Stimulated activated CD4-positive, alpha-beta T cell treated with anti-CD3 and anti-CD28 coated beads, Interleukin-4, amount 100 ng/mL, for 1 hour (primary cell): ENCODE data around the gene CARD16.
A peak's percentile ranks its signal among the peaks of the same experiment; 100 is the strongest.
"Not testable (repeated sequence)": the region's sequence is repeated elsewhere in the genome, so short reads cannot be mapped to it uniquely, and the experiment has no call there.

ENCODE experiments used
- DNase-seq: peaks from one replicate; pipeline ENCODE4 v3.0.0-alpha.2; 2020

Gene CARD16

DNA sequence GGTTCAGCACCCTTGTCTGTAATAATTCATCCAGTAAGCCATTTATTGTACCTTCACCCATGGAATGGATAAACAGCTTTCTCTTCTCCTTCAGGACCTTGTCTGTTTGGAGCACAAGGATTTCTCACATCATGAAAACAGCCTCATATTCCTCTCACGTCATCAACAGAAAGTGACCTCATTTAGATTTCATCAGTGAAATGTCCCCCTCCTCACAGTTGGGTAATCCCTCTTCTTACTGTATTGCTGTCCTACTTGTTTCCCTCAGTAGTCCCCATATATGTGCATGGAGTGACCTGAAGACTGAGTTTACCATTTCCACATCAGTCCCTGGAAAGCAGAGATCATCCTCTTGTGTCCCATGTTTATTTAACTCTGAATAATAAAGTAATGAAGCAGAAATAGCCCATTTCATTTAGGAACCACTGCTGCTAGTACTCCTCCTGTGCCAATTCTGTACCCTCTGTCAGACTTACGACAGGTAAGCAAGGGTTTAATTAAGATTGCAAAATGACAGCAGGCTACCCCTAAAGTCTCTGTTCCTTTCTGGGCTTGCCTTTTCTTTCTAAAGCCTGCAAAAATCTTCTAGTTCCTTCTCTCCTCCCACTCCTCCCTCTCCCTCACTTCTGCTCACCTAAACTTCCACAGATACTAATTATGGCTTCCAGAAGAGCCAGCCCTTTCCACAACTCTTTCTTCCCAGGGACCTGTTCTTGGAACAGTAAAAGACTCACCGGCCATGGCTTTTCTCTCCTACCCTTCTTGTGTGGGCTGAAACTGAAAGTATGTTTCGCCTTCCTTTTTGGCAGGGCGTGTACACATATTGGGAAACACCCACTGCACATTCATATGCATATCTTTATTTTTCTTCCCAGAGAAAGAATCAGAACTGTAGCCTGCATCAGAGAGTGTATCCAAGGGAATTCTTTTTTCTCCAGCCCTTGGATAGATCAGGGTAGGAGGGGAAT lies at the start of gene CARD16:
Gene CARD16, minus strand, starts transcription at position 779 of the 968 bp plus-strand sequence. Its CDS starts 38 bp downstream, at position 741.
- DNase-seq, result peak; percentile 3

DNA sequence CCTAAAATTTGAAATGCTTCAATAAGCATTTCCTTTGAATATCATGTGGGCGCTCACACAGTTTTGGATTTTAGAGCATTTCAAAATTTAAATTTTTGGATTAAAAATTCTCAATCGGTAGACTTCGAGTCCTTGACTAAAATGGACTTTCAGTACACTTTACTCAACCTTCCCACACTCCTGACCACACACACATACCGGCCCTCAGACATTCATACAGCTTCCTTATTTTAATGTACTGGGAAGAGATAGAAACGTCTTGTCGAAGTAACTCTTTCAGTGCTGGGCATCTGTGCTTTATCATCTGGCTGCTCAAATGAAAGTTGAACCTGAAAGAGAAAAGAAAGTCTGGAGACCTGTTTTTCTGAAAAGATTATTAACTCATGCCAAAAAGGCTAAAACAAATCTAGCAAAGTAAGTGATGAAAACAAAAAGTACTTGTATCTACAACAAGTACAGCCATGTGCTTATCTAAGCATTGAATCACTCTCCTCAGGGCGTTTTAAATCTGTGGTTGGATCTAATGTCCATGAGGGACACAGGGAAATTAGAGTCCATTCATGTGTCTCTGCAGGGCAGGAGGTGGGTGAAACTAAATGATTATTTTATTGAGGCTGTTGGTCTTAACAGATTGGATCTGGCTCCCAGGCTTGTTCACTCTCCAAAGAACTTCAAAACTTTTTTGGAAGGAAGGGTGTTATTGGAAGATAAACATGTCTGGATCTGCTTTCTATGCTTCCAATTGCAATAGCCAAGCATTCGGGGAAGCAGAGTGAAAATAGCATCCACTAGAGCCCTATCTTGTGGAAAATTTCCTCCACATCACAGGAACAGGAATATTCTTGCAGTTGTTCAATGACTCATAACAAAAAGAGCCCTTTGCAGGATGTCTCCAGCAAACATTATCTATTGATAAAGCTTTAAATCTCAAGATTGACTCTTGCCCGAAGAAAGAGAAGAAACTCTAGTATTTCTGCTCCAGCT lies 47.4 kb upstream of the CARD16 start:
- DNase-seq, result no peak

DNA sequence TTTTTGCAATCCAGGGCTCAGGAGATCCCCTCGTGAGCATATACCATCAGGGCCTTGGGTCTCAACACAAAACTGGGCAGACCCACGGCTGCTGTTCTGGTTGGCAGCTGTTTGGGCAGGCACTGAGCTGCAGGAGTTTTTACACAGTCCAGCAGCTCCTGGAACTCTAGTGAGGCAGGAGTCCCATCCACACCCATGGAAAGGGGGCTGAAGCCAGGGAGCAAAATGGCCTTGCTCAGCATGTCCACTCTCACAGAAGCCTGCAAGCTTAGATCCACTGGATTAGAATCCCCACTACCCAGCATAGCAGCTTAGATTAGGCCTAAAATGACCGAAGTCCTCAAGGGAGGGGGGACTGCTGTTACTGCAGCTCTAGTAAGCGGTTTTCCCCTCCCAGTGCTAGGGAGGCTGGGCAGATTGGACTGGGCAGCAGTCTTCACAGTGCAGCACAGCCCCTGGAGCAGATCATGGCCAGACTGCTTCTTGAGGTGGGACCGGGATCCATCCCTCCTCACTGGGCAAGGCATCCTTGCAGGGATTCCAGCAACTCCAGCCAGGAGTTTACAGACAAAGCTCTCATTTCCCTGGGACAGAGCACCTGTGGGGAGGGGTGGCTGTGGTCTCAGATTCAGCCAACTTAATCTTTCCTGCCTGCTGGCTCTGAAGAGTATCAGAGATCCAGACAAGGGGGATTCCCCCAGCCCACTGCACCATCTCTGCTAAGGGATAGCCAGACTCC lies 36.4 kb upstream of the CARD16 start:
- no peak for DNase-seq

DNA sequence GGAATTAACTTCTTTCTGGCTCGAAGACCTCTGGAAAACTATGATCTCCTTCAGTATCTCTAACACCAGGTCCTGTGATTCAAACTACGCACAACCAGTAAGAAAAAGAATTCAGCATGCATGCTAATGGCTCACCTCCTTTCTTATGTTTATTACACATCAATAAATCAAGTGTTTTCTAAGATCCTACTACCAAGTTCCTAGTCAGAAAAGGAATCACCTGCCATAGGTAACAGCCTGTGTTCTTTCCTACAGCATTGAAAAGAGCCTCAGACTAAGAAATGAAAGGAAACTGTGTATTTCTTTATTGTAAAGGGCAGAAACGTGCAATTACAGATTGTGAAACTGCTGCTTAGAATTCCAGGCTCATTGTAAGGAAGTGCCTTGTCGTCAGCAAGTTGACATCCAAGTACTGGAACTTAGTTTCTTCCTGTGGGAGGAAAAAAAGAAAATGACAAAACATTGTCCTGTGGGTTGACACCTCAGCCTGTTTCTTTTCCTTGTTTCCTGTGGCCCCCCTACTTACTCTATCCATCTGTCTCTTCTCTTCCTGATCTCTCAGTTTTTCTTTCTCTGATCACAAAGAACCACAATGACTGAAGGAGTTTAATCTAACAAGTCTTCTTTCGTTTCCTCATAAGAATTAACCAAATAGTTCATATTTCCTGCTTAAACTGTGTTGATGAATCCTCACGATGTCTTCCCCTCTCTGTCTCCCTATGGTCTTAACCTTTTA lies 35.2 kb upstream of the CARD16 start:
- not testable (repeated sequence) for DNase-seq

DNA sequence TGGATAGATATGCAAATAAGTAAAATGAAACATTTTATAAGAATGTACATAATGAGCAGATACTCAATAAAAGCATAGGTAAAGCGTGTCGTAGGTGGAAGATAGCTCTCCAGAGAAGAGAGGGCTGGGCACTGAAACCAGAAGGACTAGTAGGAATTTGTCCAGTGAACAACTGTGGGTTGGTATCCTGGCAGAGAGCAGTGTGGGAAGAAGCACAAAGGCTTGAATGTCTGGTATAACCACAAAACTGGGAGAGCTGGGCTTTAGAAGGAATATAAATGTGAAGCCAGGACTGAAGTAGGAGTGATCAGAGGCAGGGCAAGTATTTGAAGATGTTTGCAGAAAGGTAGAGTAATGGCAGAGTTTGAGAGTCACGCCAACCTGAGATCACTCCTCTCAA lies 33.1 kb upstream of the CARD16 start:
- DNase-seq, result no peak

DNA sequence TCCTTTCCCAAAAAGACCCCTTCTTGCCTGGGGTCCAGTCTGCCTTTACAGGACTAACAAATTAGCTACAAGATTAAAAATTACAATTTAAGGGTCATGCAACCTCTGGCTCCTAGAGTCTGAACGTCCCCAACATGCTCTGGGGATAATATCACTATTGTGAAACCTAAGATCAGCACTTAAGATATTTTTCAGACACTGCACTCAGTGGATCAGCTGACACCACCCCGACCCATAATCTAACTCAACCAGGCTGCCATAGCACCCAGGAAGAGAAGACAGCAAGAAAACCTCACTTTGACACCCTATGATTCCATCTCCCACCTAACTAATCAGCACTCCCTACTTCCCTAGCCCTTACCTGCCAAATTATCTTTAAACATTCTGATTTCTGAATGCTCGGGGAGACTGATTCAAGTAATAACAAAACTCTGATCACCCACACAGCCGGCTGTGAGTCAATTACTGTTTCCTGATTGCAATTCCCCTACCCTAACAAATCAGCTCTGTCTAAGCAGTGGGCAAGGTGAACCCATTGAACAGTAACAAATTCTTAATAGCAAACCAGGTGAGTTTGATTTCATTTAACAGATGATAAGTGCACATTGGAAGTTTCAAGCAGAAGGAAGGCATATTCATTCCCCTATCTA lies 32.1 kb upstream of the CARD16 start:
- peak; percentile 22 for DNase-seq

DNA sequence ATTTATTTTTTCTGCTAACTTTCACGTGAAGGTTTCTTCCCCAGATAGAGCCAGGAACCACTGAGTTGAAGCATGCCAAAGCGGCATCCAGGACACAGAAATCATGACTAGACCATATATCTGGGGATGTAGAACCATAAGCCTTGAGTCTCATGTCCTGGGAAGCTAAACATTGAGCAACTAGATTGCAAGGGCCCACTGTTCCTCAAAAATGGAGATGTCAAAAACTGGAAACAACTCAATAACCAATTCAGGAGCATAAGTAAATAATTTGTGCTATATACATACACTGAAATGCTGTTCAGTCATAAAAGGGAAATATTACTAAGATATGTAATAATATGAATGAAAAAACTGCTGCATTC lies 29.0 kb upstream of the CARD16 start:
- DNase-seq, result no peak

DNA sequence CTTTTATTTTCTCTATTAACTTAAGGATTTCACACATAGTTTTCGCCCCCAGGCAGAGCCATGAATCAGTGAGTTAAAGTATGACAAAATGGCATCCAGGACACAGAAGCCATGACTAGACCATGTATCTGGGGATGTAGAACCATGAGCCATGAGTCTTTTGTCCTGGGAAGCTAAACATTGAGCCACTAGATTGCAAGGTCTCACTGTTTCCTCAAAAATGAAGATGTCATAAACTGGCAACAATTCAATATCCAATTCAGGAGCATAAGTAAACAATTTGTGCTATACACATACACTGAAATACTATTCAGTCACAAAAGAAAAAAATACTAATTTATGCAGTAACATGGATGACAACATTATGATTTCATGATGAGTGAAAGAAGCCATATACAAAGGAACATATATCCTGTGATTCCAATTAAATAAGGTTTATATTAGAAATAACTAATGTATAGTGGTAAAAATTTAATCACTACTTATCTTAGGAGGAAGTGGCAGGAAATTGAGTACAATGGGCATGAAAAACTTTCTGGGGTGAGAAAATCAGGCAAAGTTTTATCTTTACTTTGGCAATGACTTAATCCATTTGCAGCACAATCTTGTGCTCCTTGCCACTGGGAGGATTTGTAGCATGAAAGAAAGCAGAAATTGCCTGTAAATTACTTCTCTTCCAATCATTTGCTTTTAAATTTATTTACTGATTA lies 28.5 kb upstream of the CARD16 start:
- DNase-seq, result no peak

DNA sequence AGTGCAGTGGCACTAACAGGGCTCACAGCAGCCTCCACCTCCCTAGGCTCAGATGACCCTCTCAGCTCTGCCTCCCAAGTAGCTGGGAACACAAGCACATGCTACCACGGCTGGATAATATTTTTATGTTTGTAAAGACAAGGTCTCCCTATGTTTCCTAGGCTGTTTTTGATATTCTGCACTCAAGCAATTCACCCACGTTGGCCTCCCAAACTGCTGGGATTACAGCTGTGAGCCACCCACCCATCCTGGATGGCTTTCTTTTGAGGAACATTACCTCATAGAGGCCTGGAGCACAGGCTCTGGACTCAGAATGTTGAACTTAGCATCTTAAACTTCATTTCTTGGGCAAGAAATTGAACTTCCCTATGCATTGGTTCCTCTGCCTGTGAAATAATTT lies 26.9 kb upstream of the CARD16 start:
- DNase-seq, result not testable (repeated sequence)

DNA sequence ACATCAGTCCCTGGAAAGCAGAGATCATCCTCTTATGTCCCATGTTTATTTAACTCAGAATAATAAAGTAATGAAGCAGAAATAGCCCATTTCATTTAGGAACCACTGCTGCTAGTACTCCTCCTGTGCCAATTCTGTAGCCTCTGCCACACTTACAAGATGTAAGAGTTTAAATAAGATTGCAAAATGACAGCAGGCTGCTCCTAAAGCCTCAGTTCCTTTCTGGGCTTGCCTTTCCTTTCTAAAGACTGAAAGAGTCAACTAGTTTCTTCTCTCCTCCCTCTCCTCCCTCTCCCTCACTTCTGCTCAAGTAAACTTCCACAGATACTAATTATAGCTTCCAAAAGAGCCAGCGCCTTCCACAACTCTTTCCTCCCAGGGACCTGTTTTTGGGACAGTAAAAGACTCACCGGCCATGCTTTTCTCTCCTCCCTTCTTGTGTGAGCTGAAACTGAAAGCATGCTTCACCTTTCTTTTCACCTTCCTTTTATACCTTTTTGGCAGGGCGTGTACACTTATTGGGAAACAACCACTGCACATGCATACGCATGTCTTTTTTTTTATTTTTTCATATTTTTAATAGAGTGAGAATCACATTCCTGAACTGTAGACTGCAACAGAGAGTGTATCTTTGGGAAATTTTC lies 26.1 kb upstream of the CARD16 start:
- no peak for DNase-seq

DNA sequence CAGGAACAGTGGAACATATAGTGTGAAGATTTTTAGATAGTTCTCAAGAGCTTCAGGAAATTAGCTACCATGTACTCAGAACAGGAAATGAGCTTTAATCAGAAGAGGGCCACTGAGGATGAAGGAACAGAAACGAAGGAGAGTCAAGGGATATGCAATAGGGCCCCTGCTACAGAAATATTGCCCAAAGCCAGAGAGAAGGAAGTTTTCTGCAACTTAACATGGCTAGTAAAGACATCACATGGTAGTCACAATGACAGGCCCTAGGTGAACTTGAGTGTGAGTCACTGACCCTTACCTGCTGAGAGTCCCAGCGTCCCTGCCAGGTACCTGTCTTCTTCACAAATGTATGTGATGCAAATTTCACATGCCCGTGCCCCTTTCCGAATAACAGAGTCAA lies 25.2 kb upstream of the CARD16 start:
- DNase-seq, result no peak

DNA sequence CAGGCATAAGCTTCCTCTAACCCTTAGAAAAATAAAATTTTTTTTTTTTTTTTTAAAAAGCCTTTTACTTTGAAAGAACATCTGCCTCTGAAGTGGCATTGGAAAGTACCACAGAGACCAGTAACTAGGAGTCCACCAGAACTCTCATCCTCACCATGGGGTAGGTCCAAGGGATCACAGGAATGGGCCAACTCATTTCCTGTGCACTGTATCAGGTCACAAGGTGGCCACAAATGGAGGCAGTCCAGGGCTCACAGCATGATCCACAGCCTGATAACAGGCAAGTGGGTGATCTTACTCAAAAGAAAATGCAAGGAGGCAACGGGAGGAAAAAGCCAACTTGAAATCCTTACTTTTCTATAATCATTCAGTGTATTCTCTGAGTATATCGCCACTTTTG lies 24.6 kb upstream of the CARD16 start:
- DNase-seq, result not testable (repeated sequence)

DNA sequence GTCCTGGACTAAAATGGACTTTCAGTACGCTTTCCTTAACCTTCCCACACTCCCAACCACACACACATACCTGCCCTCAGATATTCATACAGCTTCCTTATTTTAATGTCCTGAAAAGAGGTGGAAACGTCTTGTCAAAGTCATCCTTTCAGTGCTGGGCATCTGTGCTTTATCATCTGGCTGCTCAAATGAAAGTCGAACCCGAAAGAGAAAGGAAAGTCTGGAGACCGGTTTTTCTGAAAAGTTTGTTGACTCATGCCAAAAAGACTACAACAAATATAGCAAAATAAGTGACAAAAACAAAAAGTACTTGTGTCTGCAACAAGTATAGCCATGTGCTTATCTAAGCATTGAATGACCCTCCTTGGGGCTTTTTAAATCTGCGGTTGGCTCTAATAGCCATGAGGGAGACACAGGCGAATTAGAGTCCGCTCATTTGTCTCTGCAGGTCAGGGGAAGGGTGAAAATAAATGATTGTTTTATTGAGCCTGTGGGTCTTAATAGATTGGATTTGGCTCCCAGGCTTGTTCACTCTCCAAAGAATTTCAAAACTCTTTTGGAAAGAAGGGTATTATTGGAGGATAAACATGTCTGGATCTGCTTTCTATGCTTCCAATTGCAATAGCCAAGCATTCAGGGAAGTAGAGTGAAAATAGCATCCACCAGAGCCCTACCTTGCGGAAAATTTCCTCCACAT lies 18.3 kb upstream of the CARD16 start:
- not testable (repeated sequence) for DNase-seq

DNA sequence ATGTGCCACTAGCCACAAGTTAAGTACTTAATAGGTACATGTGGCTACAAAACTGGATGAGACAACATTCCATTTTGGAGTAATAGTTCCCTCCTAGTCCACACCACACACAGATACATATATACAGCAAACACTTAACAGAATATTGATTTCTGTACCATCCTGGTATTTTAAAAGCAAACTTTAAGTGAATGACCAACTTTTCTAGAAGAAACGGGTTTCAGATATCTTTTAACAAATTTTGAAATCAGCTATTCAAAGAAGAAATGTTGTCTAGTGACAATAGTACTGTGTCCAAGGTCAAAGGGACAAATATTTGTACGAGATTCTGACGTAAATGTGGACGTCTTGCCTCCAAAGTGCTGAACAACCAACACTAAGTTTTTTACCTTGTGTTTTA lies 12.3 kb upstream of the CARD16 start:
- DNase-seq, result no peak

DNA sequence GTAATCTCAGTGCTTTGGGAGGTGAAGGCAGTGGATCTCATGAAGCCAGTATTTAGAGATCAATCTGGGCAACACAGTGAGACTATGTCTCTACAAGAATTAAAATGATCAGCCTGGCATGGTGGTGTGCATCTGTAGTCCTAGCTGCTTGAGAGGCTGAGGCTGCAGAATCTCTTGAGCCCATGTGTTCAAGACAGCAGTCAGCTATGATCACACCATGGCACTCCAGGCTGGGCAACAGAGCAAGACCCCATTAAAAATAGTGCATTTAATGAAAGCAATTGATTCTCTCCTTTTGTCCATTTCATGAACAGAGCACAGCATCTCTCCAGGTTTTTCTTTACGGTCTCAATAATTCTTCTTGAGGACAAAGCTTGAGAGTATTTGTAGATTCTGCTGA lies 11.3 kb upstream of the CARD16 start:
- no peak for DNase-seq

DNA sequence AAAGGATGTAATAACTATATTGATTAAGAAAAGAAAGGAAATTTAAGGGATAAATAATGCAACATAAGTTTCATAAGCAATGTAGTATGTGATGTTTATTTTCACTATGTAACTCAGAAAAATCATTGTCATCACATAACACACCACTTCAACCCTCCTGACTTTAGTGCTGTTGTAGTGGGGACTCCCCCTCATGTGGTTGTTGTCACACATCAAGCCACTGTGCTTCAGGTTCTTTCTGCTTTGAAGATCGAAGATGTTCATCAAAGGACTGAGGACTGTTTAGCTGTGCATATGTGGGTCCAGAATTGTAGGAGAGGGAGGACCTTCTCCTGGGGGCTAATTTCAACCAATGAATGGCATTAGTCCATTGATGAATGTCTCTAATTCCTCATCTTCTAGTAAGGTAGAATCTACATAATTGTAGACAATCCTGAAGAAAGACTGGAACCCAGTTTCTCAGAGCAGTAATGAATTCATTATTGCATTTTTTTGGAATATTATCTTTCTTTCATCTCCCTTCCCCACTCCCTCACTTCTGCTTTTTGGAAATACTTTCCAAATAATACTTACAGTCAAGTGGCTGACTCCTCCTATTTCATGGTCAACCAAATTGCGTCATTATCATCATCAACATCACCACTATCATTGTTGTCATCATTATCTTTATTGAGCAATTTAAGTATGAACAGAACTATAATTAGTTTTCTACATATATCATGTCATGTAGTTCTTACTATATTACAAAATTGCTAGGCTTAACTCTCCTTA lies 9.8 kb upstream of the CARD16 start:
- no peak for DNase-seq

DNA sequence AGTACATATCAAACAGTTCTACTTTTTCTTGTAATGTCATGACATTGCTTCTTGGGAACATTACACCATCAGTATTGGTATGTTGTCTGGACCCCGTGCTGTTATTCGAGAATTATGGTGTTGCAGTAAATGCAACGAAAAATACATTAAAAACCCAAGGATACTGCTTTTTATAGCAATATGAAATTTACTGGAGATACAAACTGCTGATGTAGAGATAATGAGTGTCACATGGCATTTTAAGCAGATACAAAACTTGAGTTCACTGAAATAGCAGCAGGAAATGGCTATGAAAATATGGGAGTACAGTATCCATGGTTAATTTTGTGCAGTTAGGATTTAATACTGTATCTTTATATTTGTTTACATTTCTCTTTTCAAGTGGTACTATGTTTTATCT lies 7.4 kb upstream of the CARD16 start:
- DNase-seq, result no peak

DNA sequence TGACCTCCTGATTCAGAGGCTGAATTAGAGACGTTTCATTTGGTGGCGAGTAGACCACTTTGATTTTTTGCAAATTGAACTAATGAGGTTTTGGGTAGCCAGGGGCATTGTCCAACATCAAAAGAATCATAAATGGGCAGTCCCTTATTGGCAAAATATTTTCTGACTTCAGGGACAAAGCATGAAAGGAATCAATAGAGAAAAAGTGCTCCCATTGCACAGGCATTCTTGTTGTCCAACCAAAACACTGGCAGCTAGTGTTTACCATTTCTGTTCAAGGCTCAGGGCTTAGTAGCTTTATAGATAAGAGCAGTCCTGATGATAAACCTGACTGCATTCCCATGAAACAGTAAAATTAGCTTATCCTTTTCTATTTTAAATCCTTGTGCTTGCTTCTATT lies 6.4 kb upstream of the CARD16 start:
- no peak for DNase-seq

DNA sequence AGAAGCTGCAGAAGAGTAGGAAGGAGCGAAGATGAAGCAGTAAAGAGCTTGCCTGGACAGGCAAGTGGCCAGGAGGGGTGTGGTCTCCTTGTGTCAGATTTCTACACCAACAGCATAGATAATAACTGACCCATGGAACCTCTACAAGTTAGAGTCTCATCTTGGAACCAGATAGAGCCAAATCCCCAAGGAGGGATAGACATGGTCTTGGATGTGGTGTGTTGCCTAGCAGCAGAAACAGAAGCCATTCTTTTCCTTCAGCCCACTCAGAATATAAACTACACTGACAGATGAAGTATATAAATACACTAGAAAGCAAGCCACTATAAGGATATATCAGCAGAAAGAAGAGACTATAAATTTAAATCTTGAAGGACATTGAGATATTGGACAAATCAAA lies 4.3 kb upstream of the CARD16 start:
- DNase-seq, result no peak
